IMR-90 (cell line): ENCODE data around the gene GPR3. TPM values are rescaled to one million over a fixed set of nuclear protein-coding genes. Genes with fewer than 3 reads are reported as not detected.

Experiments
- ATAC-seq: fragments of 200-7000 bp; cut with Tn5 transposase; 2 replicates; pipeline ENCODE4 v1.9.1; 2020; ENCODE audit warnings: low read depth, mild to moderate bottlenecking, moderate library complexity
- BruUV-seq: library from RNA; stranded (reverse); fragments of 400-500 nt; replicated peaks from 2 replicates; lab custom pipeline; 2021; lab: Mats Ljungman, UMichigan
- CTCF ChIA-PET: fragments of 300-600 bp; formaldehyde crosslinking; extraction: SDS; loops from one replicate; lab custom pipeline; 2021; ENCODE audit warnings: antibody characterized with exemption; lab: Yijun Ruan, JAX
- POLR2A ChIA-PET: fragments of 300-600 bp; sonication (Branson Sonifier 250); formaldehyde crosslinking; loops from one replicate; lab custom pipeline; 2022; ENCODE audit warnings: antibody characterized with exemption; ENCODE audit not compliant: unreplicated experiment; lab: Charles Lee
- DNase-seq: peaks from one replicate; pipeline ENCODE4 v3.0.0; 2013
- H2AFZ ChIP-seq: replicated peaks from 2 replicates; pipeline ENCODE3; 2013; ENCODE audit warnings: low read length, mild to moderate bottlenecking; ENCODE audit not compliant: poor library complexity
- H2AK5ac ChIP-seq: 2 replicates; pipeline ENCODE4 v1.6.1; 2013; ENCODE audit warnings: low read depth, low read length, inconsistent platforms
- H2AK9ac ChIP-seq: replicated peaks from 2 replicates; pipeline ENCODE3; 2013; ENCODE audit warnings: mild to moderate bottlenecking, low read depth, low read length, moderate library complexity; ENCODE audit not compliant: poor library complexity
- H2BK120ac ChIP-seq: 2 replicates; pipeline ENCODE4 v1.6.1; 2013; ENCODE audit warnings: low read depth, low read length, inconsistent platforms
- H2BK15ac ChIP-seq: 3 replicates; pipeline ENCODE4 v1.6.1; 2013; ENCODE audit warnings: low read depth, low read length, inconsistent platforms
- H2BK20ac ChIP-seq: 2 replicates; pipeline ENCODE4 v1.6.1; 2013; ENCODE audit warnings: low read depth, mild to moderate bottlenecking, inconsistent platforms, low read length, moderate library complexity
- H2BK5ac ChIP-seq: 2 replicates; pipeline ENCODE4 v1.6.1; 2013; ENCODE audit warnings: mild to moderate bottlenecking, low read depth, low read length, inconsistent platforms; ENCODE audit not compliant: poor library complexity, severe bottlenecking
- H3K14ac ChIP-seq: replicated peaks from 2 replicates; pipeline ENCODE4 v1.6.1; 2013; ENCODE audit warnings: low read depth, low read length, inconsistent platforms
- H3K18ac ChIP-seq: 2 replicates; pipeline ENCODE4 v1.6.1; 2013; ENCODE audit warnings: low read depth, low read length, control low read depth
- H3K23ac ChIP-seq: 2 replicates; pipeline ENCODE4 v1.6.1; 2013; ENCODE audit warnings: low read depth, low read length, inconsistent platforms
- H3K27ac ChIP-seq: 2 replicates; pipeline ENCODE4 v1.5.1; 2013; ENCODE audit warnings: mild to moderate bottlenecking, control low read depth, low read length; ENCODE audit not compliant: insufficient read depth
- H3K27me3 ChIP-seq: 2 replicates; pipeline ENCODE4 v1.6.1; 2013; ENCODE audit warnings: low read length; ENCODE audit not compliant: control insufficient read depth, insufficient read depth
- H3K36me3 ChIP-seq: 2 replicates; pipeline ENCODE4 v1.6.1; 2013; ENCODE audit warnings: low read length, mixed read lengths; ENCODE audit not compliant: control insufficient read depth, insufficient read depth
- H3K4ac ChIP-seq: 2 replicates; pipeline ENCODE4 v1.6.1; 2013; ENCODE audit warnings: low read depth, low read length, inconsistent platforms
- H3K4me1 ChIP-seq: 2 replicates; pipeline ENCODE4 v1.6.1; 2013; ENCODE audit warnings: low read length, mixed read lengths; ENCODE audit not compliant: control insufficient read depth, insufficient read depth
- H3K4me2 ChIP-seq: 2 replicates; pipeline ENCODE4 v1.6.1; 2013; ENCODE audit warnings: low read depth, mild to moderate bottlenecking, control low read depth, low read length, moderate library complexity
- H3K4me3 ChIP-seq: 2 replicates; pipeline ENCODE4 v1.5.1; 2013; ENCODE audit warnings: low read depth, mild to moderate bottlenecking, control low read depth, low read length, moderate library complexity; ENCODE audit not compliant: insufficient read depth
- H3K56ac ChIP-seq: 2 replicates; pipeline ENCODE4 v1.6.1; 2013; ENCODE audit warnings: low read length, inconsistent platforms; ENCODE audit not compliant: insufficient read depth; ENCODE audit errors: extremely low read depth
- H3K79me1 ChIP-seq, 2 experiments: 2 replicates each; pipeline ENCODE4 v1.6.1; 2013; ENCODE audit warnings: low read length in 2 of 2, inconsistent platforms in 1 of 2, low read depth in 1 of 2
- H3K9ac ChIP-seq: 2 replicates; pipeline ENCODE4 v1.6.1; 2013; ENCODE audit warnings: low read depth, low read length, control low read depth
- H3K9me1 ChIP-seq: 2 replicates; pipeline ENCODE4 v1.6.1; 2013; ENCODE audit warnings: low read length, inconsistent platforms; ENCODE audit not compliant: insufficient read depth
- H3K9me3 ChIP-seq: 2 replicates; pipeline ENCODE4 v1.6.1; 2013; ENCODE audit warnings: low read length; ENCODE audit not compliant: control insufficient read depth, insufficient read depth
- H4K20me1 ChIP-seq: 2 replicates; pipeline ENCODE4 v1.6.1; 2013; ENCODE audit warnings: low read length, inconsistent platforms; ENCODE audit not compliant: insufficient read depth
- H4K5ac ChIP-seq: 2 replicates; pipeline ENCODE4 v1.6.1; 2013; ENCODE audit warnings: mild to moderate bottlenecking, low read depth, low read length, control low read depth
- H4K8ac ChIP-seq, 2 experiments: 2 replicates each; pipeline ENCODE4 v1.6.1; 2013; ENCODE audit warnings: low read depth in 2 of 2, low read length in 2 of 2, control low read depth in 1 of 2, inconsistent platforms in 1 of 2
- H4K91ac ChIP-seq: 2 replicates; pipeline ENCODE4 v1.6.1; 2013; ENCODE audit warnings: low read depth, low read length, inconsistent platforms; ENCODE audit not compliant: insufficient read depth
- RAD21 ChIP-seq: IDR thresholded peaks from 2 replicates; pipeline ENCODE4 v1.6.1; 2012; ENCODE audit warnings: low read length, improper control_type of control experiment
- SMC3 ChIP-seq: fragments of 150-350 bp; IDR thresholded peaks from 2 replicates; pipeline ENCODE4 v1.6.1; 2016; ENCODE audit warnings: low read depth, mild to moderate bottlenecking, antibody characterized with exemption, low read length, moderate library complexity
- WGBS, 2 experiments: methylation state at CpG; one replicate each; pipeline versions ENCODE4 v1.1.5 to v1.1.7; 2013; ENCODE audit warnings: missing lambda C conversion rate in 2 of 2; ENCODE audit not compliant: insufficient read length in 1 of 2; ENCODE audit errors: extremely low coverage in 2 of 2; 5-methylcytosine and 5-hydroxymethylcytosine counted together
- dilution Hi-C: fragments of 300-500 bp; cut with HindIII; formaldehyde crosslinking; loops from one replicate; pipeline ENCODE4 v1.14.3; 2018; ENCODE audit warnings: low sequenced_read_pairs; ENCODE audit not compliant: unreplicated experiment
- in situ Hi-C: fragments of 300-500 bp; cut with MboI; formaldehyde crosslinking; loops from 3 replicates; pipeline ENCODE4 v1.14.3; 2019; ENCODE audit warnings: low sequenced_read_pairs, inconsistent platforms, mixed read lengths
- intact Hi-C: fragments of 100-400 bp; cut with micrococcal nuclease; formaldehyde crosslinking; loops from 2 replicates; pipeline ENCODE4 v1.10.0; 2022
- polyA plus RNA-seq, 3 experiments: library from polyadenylated mRNA; depleted of rRNA; stranded (reverse); fragments of >200 nt; gene quantifications; 2 replicates each; pipeline ENCODE4 v1.2.3, GENCODE V29; 2012; ENCODE audit warnings: low replicate concordance in 1 of 3
- total RNA-seq: library from RNA; depleted of rRNA; stranded (reverse); fragments of >200 nt; gene quantifications from 2 replicates; pipeline ENCODE4 v1.2.3, GENCODE V29; 2012

Gene GPR3
- total and polyA plus RNA-seq, 2 of the 4 experiments (the other 2 are of a cell fraction), result 0.72 to 4.8 TPM

- dilution Hi-C loops (no loop called here), in situ Hi-C loops (no loop called here), intact Hi-C loops (no loop called here)
- Histone ChIP-seq H2BK20ac (no peak overlapping the region), H3K9ac (no peak overlapping the region), H2BK15ac (no peak overlapping the region), H3K4me2 (no peak overlapping the region), H2BK120ac (no peak overlapping the region), H3K4me3 (no peak overlapping the region), H4K8ac (no peak overlapping the region), H2BK5ac (no peak overlapping the region), H2AK5ac (no peak overlapping the region), H4K5ac (no peak overlapping the region), H4K20me1 (peaks cover 46% of the 10 kb centered on the region), H3K4me1 (peaks cover 10% of the 10 kb centered on the region), H3K9me3 (no peaks in the 10 kb centered on the region), H3K79me1 (peaks cover 69 to 86% of the 10 kb centered on the region in 2 experiments), H3K56ac (no peak overlapping the region), H3K36me3 (peaks cover 16% of the 10 kb centered on the region), H4K91ac (no peak overlapping the region), H3K27me3 (no peaks in the 10 kb centered on the region), H3K23ac (peak overlapping the region; percentile 20; the same call in 1 of the 2 replicates), H3K27ac (no peak overlapping the region), H3K9me1 (peaks cover 20% of the 10 kb centered on the region), H3K18ac (no peak overlapping the region), H2AFZ (no peak overlapping the region), H3K4ac (peak overlapping the region; percentile 29; the same call in 1 of the 2 replicates), H3K14ac (0 out of 2 replicates have a peak overlapping the region, but pooled peaks have one; percentile 40), H2AK9ac (peak overlapping the region; percentile 47)
- POLR2A ChIA-PET, result interaction anchor here (0.6 kb wide), 1 partner anchor 236 kb away, joined by 6 read pairs; no protein-coding TSS in a partner anchor
- DNase-seq, result no peak
- TF ChIP-seq RAD21, result no peak
- TF ChIP-seq SMC3, result no peak
- no CpG with 5 or more reads among the region's 2 CpGs for WGBS, 2 experiments
- no peak for ATAC-seq
- no TSS peak for BruUV-seq
- CTCF ChIA-PET, result interaction anchor here (2.1 kb wide), 1 partner anchor 13 kb away, joined by 6 read pairs; no protein-coding TSS in a partner anchor
Measured at GRCh38 chr1:27429029-27429425, 36.6 kb downstream of the GPR3 start.
